Activated CD8-positive, alpha-beta T cell treated with anti-CD3 and anti-CD28 coated beads for 36 hours (primary cell): ENCODE data around the gene PTBP3. TPM values are rescaled to one million over a fixed set of nuclear protein-coding genes. Genes with fewer than 3 reads are reported as not detected.

Experiments used
- ATAC-seq: fragments of 200-7000 bp; cut with Tn5 transposase; one replicate; pipeline ENCODE4 v1.10.0; 2021; ENCODE audit warnings: mild to moderate bottlenecking, moderate library complexity
- CTCF ChIA-PET: fragments of 350-600 bp; sonication (Branson Sonifier 250); formaldehyde crosslinking; loops from one replicate; lab custom pipeline; 2021; ENCODE audit warnings: antibody characterized with exemption; lab: Charles Lee
- POLR2A ChIA-PET: fragments of 350-600 bp; sonication (Branson Sonifier 250); formaldehyde crosslinking; loops from one replicate; lab custom pipeline; 2021; ENCODE audit warnings: antibody characterized with exemption; lab: Charles Lee
- DNase-seq: peaks from one replicate; pipeline ENCODE4 v3.0.0-alpha.2; 2020
- H3K27ac Mint-ChIP-seq: one replicate; pipeline ENCODE4 v1.8.0; 2021; ENCODE audit warnings: mild to moderate bottlenecking, mixed read lengths
- H3K27me3 Mint-ChIP-seq: one replicate; pipeline ENCODE4 v1.8.0; 2021; ENCODE audit warnings: mixed read lengths
- H3K36me3 Mint-ChIP-seq: one replicate; pipeline ENCODE4 v1.8.0; 2021; ENCODE audit warnings: low read depth, mixed read lengths
- H3K4me1 Mint-ChIP-seq: one replicate; pipeline ENCODE4 v1.8.0; 2021; ENCODE audit warnings: low read depth, mixed read lengths
- H3K4me3 Mint-ChIP-seq: one replicate; pipeline ENCODE4 v1.8.0; 2021; ENCODE audit warnings: mild to moderate bottlenecking, moderate library complexity, mixed read lengths
- H3K9me3 Mint-ChIP-seq: one replicate; pipeline ENCODE4 v1.8.0; 2021; ENCODE audit warnings: mixed read lengths
- intact Hi-C: fragments of 100-400 bp; cut with micrococcal nuclease; formaldehyde crosslinking; loops from one replicate; pipeline ENCODE4 v1.10.0; 2022
- total RNA-seq, 2 experiments: library from RNA; stranded (reverse); gene quantifications; one replicate each; pipeline ENCODE4 v1.2.3, GENCODE V29; 2021
- TF ChIP-seq, protein P1 (sequence below): fragments of 200-600 bp; IDR thresholded peaks from one replicate; pipeline ENCODE4 v1.8.0; 2022; ENCODE audit warnings: antibody characterized with exemption, mild to moderate bottlenecking

Gene PTBP3
- total RNA-seq, 2 experiments from 2014 or later = 108 to 120 TPM

DNA sequence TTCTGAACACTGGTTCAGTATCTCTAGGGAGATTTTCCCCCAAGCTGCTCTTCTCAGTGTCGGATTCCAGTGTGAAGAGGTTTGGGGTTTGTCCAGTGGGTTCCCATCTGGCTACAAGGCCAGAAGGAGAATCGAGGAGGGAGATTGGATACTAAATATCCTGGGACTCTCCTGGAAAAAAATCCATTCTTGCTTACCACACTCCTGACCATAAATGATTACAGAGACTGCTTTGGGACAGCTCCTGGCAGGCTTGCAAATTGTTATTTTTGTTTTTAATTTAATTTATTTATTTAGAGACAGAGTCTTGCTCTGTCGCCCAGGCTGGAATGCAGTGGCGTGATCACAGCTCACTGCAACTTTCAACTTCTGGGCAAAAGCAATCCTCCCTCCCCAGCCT is 153.6 kb downstream of the PTBP3 start:
- CTCF ChIA-PET = interaction anchor here (1.4 kb wide), 1 partner anchor 67 kb away, joined by 3 read pairs; no protein-coding TSS in a partner anchor
- Mint-ChIP-seq H3K9me3 (peaks cover 7% of the 10 kb centered on the region), H3K4me1 (peaks cover 32% of the 10 kb centered on the region), H3K27ac (no peak overlapping the region), H3K4me3 (no peak overlapping the region), H3K36me3 (no peaks in the 10 kb centered on the region), H3K27me3 (peaks cover 14% of the 10 kb centered on the region)
- POLR2A ChIA-PET = interaction anchor here (0.7 kb wide), 1 partner anchor 10 kb away, joined by 4 read pairs; no protein-coding TSS in a partner anchor
- intact Hi-C loops = loop anchor here (5.0 kb wide), 1 partner anchor 152 kb away; the partner anchor contains the start of gene PTBP3
- ATAC-seq (no peak), DNase-seq (no peak)
- TF ChIP-seq, protein P1, sequence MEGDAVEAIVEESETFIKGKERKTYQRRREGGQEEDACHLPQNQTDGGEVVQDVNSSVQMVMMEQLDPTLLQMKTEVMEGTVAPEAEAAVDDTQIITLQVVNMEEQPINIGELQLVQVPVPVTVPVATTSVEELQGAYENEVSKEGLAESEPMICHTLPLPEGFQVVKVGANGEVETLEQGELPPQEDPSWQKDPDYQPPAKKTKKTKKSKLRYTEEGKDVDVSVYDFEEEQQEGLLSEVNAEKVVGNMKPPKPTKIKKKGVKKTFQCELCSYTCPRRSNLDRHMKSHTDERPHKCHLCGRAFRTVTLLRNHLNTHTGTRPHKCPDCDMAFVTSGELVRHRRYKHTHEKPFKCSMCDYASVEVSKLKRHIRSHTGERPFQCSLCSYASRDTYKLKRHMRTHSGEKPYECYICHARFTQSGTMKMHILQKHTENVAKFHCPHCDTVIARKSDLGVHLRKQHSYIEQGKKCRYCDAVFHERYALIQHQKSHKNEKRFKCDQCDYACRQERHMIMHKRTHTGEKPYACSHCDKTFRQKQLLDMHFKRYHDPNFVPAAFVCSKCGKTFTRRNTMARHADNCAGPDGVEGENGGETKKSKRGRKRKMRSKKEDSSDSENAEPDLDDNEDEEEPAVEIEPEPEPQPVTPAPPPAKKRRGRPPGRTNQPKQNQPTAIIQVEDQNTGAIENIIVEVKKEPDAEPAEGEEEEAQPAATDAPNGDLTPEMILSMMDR = no peak

GRCh38 chr9:112176524-112176923 is 156.9 kb downstream of the PTBP3 start:
- Mint-ChIP-seq H3K9me3 (no peaks in the 10 kb centered on the region), H3K27me3 (peaks cover 14% of the 10 kb centered on the region), H3K4me1 (peaks cover 50% of the 10 kb centered on the region), H3K27ac (no peak overlapping the region), H3K4me3 (no peak overlapping the region), H3K36me3 (peaks cover 2% of the 10 kb centered on the region)
- TF ChIP-seq, protein P1 = no peak
- ChIA-PET CTCF (interaction anchor here (0.9 to 1.5 kb wide), 5 partner anchors 12 to 155 kb away, joined by 3 to 4 read pairs (median 4); no protein-coding TSS in a partner anchor), POLR2A (interaction anchor here (0.7 kb wide), 1 partner anchor 147 kb away, joined by 3 read pairs; no protein-coding TSS in a partner anchor)
- DNase-seq (peak; percentile 13), ATAC-seq (no peak)
- intact Hi-C loops = no loop called here

GRCh38 chr9:112175796-112176315 is 157.6 kb downstream of the PTBP3 start:
- ATAC-seq = no peak
- H3K36me3 Mint-ChIP-seq = peaks cover 2% of the 10 kb centered on the region
- ChIA-PET CTCF (interaction anchor here (1.4 to 1.5 kb wide), 2 partner anchors 43 to 156 kb away, joined by 4 read pairs; no protein-coding TSS in a partner anchor), POLR2A (interaction anchor here (0.7 kb wide), 1 partner anchor 147 kb away, joined by 3 read pairs; no protein-coding TSS in a partner anchor)
- peak overlapping the region; percentile 64 for H3K27ac Mint-ChIP-seq
- intact Hi-C loops = no loop called here
- H3K27me3 Mint-ChIP-seq = peaks cover 14% of the 10 kb centered on the region
- H3K9me3 Mint-ChIP-seq = no peaks in the 10 kb centered on the region
- peaks cover 44% of the 10 kb centered on the region for H3K4me1 Mint-ChIP-seq
- peak; percentile 17 for DNase-seq
- peak overlapping the region; percentile 56 for H3K4me3 Mint-ChIP-seq
- TF ChIP-seq, protein P1 = no peak

DNA sequence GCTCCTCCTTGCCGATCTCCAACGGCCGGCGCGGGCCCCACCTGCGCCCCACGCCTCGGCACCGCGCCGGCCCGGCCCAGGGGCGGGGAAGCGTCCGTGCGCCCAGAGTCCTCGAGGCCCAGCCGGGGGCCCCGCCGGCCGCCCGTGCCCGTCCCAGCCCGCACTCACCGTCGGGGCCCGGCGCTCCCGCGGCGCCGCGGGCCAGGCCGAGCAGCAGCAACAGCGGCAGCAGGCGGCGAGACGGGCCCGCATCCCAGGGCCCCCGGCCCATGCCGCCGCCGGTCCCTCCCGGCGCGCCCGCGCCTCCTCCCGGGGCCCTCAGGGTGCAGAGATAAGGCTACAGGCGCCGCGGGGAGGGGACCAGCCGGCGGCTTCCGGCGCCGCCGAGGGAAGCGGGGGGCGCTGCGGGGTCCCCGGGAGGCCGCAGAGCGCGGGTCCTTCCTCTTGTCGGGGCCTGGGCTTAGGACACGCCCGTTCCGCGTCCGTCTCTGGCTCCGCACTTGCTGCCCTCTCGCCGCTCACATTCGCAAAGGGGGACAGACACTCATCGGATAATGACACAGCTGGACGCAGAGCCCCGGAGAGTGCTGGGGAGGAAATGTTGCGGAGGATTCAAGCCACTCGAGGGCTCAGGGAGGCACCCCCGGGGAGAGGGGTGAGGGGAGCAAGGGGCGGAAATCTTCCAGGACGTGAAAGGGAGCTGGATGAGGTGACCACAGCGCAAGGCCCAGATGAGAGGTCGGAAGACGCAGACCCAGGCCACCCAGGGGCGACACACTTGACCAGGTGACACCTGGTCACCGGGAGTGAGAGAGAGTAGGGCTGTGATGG is 158.2 kb downstream of the PTBP3 start, which contains the start of gene SUSD1:
TSS of gene SUSD1 (minus strand) at position 333 of the 831 bp plus-strand sequence. CDS start at position 271, 62 bp downstream.
- Mint-ChIP-seq H3K4me1 (peaks cover 40% of the 10 kb centered on the region), H3K27ac (peak within 1 kb of the TSS; percentile 94), H3K36me3 (peaks cover 2% of the 10 kb centered on the region), H3K27me3 (peaks cover 14% of the 10 kb centered on the region), H3K4me3 (peak within 1 kb of the TSS; percentile 86), H3K9me3 (no peaks in the 10 kb centered on the region)
- ChIA-PET CTCF (interaction anchor here (0.7 to 1.5 kb wide), 3 partner anchors 44 to 173 kb away, joined by 3 to 4 read pairs (median 4); no protein-coding TSS in a partner anchor), POLR2A (interaction anchor here (1.0 to 1.4 kb wide), 4 partner anchors 86 to 204 kb away, joined by 3 to 5 read pairs (median 4); partner anchors contain the start of gene HSDL2)
- ATAC-seq = peak; percentile 48
- intact Hi-C loops = no loop called here
- DNase-seq = peak; percentile 44
- TF ChIP-seq, protein P1 = no peak
